CD4-positive, alpha-beta T cell (primary cell): ENCODE data around the gene SOD3. TPM values are rescaled to one million over a fixed set of nuclear protein-coding genes. Genes with fewer than 3 reads are reported as not detected.

Experiments used
- ATAC-seq: fragments of 200-7000 bp; cut with Tn5 transposase; one replicate; pipeline ENCODE4 v1.10.0; 2022; ENCODE audit warnings: mild to moderate bottlenecking; ENCODE audit not compliant: poor library complexity
- CTCF ChIA-PET: fragments of 350-600 bp; sonication (Branson Sonifier 250); formaldehyde crosslinking; loops from one replicate; lab custom pipeline; 2021; ENCODE audit warnings: antibody characterized with exemption, inconsistent platforms; lab: Charles Lee
- POLR2A ChIA-PET: fragments of 350-600 bp; sonication (Branson Sonifier 250); formaldehyde crosslinking; loops from one replicate; lab custom pipeline; 2021; ENCODE audit warnings: antibody characterized with exemption, inconsistent platforms; lab: Charles Lee
- DNase-seq, 14 experiments: peaks; one replicate each; pipeline ENCODE4 v3.0.0-alpha.2; 2013 to 2020; ENCODE audit warnings: mixed read lengths in 2 of 14
- H3K27ac ChIP-seq, 2 donors: one replicate each; pipeline versions ENCODE4 v1.5.1 to v1.7.0; 2013; ENCODE audit warnings: low read length in 2 of 2, low read depth in 1 of 2, mild to moderate bottlenecking in 1 of 2
- H3K27me3 ChIP-seq, 2 experiments: 1 replicate in 1 of 2; 2 replicates in 1 of 2; pipeline versions ENCODE4 v1.6.1 to v1.7.0; 2013; ENCODE audit warnings: low read length in 2 of 2, control low read depth in 1 of 2, mild to moderate bottlenecking in 1 of 2, moderate library complexity in 1 of 2; ENCODE audit not compliant: insufficient read depth in 2 of 2, control insufficient read depth in 1 of 2
- H3K36me3 ChIP-seq: one replicate; pipeline ENCODE4 v1.6.1; 2013; ENCODE audit warnings: low read length, control low read depth; ENCODE audit not compliant: insufficient read depth
- H3K4me1 ChIP-seq: one replicate; pipeline ENCODE4 v1.6.1; 2013; ENCODE audit warnings: low read length, control low read depth; ENCODE audit not compliant: insufficient read depth
- H3K4me3 ChIP-seq: one replicate; pipeline ENCODE4 v1.5.1; 2013; ENCODE audit warnings: mild to moderate bottlenecking, low read length, moderate library complexity
- H3K9me3 ChIP-seq, 2 experiments: 1 replicate in 1 of 2; 2 replicates in 1 of 2; pipeline versions ENCODE4 v1.6.1 to v1.7.0; 2013; ENCODE audit warnings: low read length in 2 of 2, mild to moderate bottlenecking in 2 of 2, control low read depth in 1 of 2, moderate library complexity in 1 of 2; ENCODE audit not compliant: control insufficient read depth in 1 of 2, insufficient read depth in 1 of 2
- H3K27ac Mint-ChIP-seq: one replicate; pipeline ENCODE4 v1.8.0; 2020; ENCODE audit warnings: mixed read lengths
- H3K27me3 Mint-ChIP-seq: one replicate; pipeline ENCODE4 v1.8.0; 2021; ENCODE audit warnings: mixed read lengths
- H3K36me3 Mint-ChIP-seq: one replicate; pipeline ENCODE4 v1.8.0; 2021; ENCODE audit warnings: low read depth, mixed read lengths
- H3K4me1 Mint-ChIP-seq: one replicate; pipeline ENCODE4 v1.8.0; 2021; ENCODE audit warnings: low read depth, mixed read lengths
- H3K4me3 Mint-ChIP-seq: one replicate; pipeline ENCODE4 v1.8.0; 2020; ENCODE audit warnings: mild to moderate bottlenecking, mixed read lengths
- H3K9me3 Mint-ChIP-seq: one replicate; pipeline ENCODE4 v1.8.0; 2020; ENCODE audit warnings: mixed read lengths
- CTCF ChIP-seq: fragments of 200-600 bp; IDR thresholded peaks from one replicate; pipeline ENCODE4 v1.8.0; 2022; ENCODE audit warnings: antibody characterized with exemption, mild to moderate bottlenecking
- intact Hi-C, 2 experiments: fragments of 100-400 bp; cut with DNase I in 1 of 2; cut with micrococcal nuclease in 1 of 2; formaldehyde crosslinking; loops; one replicate each; pipeline versions ENCODE4 v1.15.1 to v1.9.0; 2023 to 2025; cut with DNase I, micrococcal nuclease
- total RNA-seq, 174 experiments: library from RNA in 2 of 174; stranded (reverse) in 2 of 174; gene quantifications; one replicate each; pipeline ENCODE4 v1.2.3 and lab custom pipeline; 2021 to 2026

The SOD3 gene
- total RNA-seq, 2 experiments from 2014 or later = not detected

- Mint-ChIP-seq H3K4me1 (no peaks in the 10 kb centered on the region), H3K36me3 (no peaks in the 10 kb centered on the region), H3K27ac (no peak overlapping the region), H3K4me3 (no peak overlapping the region), H3K9me3 (no peaks in the 10 kb centered on the region), H3K27me3 (no peaks in the 10 kb centered on the region)
- H3K4me1 ChIP-seq = no peaks in the 10 kb centered on the region
- TF ChIP-seq CTCF = no peak
- intact Hi-C loops = no loop called here
- DNase-seq = no peak
- H3K9me3 ChIP-seq = no peaks in the 10 kb centered on the region
- ATAC-seq = no peak
- ChIA-PET CTCF (no interaction called here), POLR2A (no interaction called here)
- no peaks in the 10 kb centered on the region for H3K36me3 ChIP-seq
- no peaks in the 10 kb centered on the region for H3K27me3 ChIP-seq
- no peak overlapping the region for H3K4me3 ChIP-seq
- H3K27ac ChIP-seq = no peak overlapping the region
These were observed 13.6 kb downstream of the SOD3 start for GRCh38 chr4:24808955-24809354.

- Mint-ChIP-seq H3K4me1 (no peaks in the 10 kb centered on the region), H3K27ac (no peak overlapping the region), H3K9me3 (no peaks in the 10 kb centered on the region), H3K27me3 (no peaks in the 10 kb centered on the region), H3K36me3 (no peaks in the 10 kb centered on the region), H3K4me3 (no peak overlapping the region)
- no peak for ATAC-seq
- H3K27ac ChIP-seq = no peak overlapping the region
- H3K4me1 ChIP-seq = no peaks in the 10 kb centered on the region
- H3K4me3 ChIP-seq = no peak overlapping the region
- no peaks in the 10 kb centered on the region for H3K9me3 ChIP-seq
- no peaks in the 10 kb centered on the region for H3K27me3 ChIP-seq
- no peak for TF ChIP-seq CTCF
- no peak for DNase-seq
- intact Hi-C loops = no loop called here
- H3K36me3 ChIP-seq = no peaks in the 10 kb centered on the region
- POLR2A ChIA-PET = no interaction called here
- CTCF ChIA-PET = no interaction called here
These were observed 14.0 kb downstream of the SOD3 start for GRCh38 chr4:24809376-24809775.

- no peaks in the 10 kb centered on the region for H3K27me3 Mint-ChIP-seq
- H3K27ac ChIP-seq = no peak overlapping the region
- ATAC-seq (no peak), DNase-seq (no peak)
- no peak overlapping the region for H3K4me3 Mint-ChIP-seq
- H3K9me3 Mint-ChIP-seq = no peaks in the 10 kb centered on the region
- H3K9me3 ChIP-seq = no peaks in the 10 kb centered on the region
- no peak overlapping the region for H3K27ac Mint-ChIP-seq
- ChIA-PET CTCF (no interaction called here), POLR2A (no interaction called here)
- TF ChIP-seq CTCF = no peak
- intact Hi-C loops = no loop called here
- no peaks in the 10 kb centered on the region for H3K4me1 Mint-ChIP-seq
- H3K4me3 ChIP-seq = no peak overlapping the region
- no peaks in the 10 kb centered on the region for H3K36me3 Mint-ChIP-seq
- no peaks in the 10 kb centered on the region for H3K4me1 ChIP-seq
- H3K36me3 ChIP-seq = no peaks in the 10 kb centered on the region
- H3K27me3 ChIP-seq = no peaks in the 10 kb centered on the region
These were observed 14.5 kb downstream of the SOD3 start for GRCh38 chr4:24809815-24810405.
